Fibroblast of gingiva (primary cell): Measurements from ENCODE around the gene MBOAT2.
"Not testable (repeated sequence)": the region's sequence is repeated elsewhere in the genome, so short reads cannot be mapped to it uniquely, and the experiment has no call there.

Experiments used
- DNase-seq: peaks from one replicate; pipeline ENCODE4 v3.0.0-alpha.2; 2011; ENCODE audit warnings: low read depth

Gene MBOAT2, protein sequence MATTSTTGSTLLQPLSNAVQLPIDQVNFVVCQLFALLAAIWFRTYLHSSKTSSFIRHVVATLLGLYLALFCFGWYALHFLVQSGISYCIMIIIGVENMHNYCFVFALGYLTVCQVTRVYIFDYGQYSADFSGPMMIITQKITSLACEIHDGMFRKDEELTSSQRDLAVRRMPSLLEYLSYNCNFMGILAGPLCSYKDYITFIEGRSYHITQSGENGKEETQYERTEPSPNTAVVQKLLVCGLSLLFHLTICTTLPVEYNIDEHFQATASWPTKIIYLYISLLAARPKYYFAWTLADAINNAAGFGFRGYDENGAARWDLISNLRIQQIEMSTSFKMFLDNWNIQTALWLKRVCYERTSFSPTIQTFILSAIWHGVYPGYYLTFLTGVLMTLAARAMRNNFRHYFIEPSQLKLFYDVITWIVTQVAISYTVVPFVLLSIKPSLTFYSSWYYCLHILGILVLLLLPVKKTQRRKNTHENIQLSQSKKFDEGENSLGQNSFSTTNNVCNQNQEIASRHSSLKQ

DNA sequence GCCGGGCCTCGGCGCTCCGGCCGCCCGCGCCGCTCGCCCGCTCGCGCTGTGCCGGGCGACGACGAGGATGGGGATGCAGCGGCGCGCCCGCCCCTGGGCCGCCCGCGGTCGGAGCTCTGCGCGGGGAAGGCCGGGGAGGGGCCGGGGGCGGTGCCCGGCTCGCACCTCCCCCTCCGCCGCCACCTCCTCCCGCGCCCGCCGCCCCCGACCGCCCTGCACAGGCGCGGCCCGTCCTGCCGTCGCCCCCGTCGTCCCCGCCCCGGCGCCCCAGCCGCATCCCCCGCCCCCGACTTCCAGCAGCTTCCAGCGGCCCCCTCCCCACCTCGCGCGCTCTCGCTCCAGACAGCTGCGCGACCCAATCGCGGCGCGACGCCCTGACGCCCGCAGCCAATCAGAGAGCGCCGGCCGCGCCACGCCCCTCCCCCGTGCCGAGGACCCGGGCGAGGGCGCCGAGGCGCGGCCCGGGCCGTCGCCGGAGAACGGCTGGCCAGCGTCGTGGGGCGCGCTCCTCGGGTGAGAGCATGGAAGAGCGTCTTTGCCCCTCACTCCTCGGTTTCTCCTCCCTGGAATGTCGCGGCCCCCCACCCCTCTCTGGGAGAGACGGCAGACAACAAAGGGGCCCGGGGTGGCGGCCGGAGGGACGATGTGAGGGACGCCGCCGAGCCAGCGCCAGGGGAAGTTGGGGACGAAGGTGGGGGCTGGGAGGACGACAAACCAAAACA is at the start of gene MBOAT2:
TSS of gene MBOAT2 (minus strand) at position 69 of the 722 bp plus-strand sequence. CDS start 70 bp downstream, outside the sequence.
- peak; percentile 92 for DNase-seq

- DNase-seq, result no peak
These were observed 49.5 kb upstream of the MBOAT2 start for GRCh38 chr2:9052821-9053533.

DNA sequence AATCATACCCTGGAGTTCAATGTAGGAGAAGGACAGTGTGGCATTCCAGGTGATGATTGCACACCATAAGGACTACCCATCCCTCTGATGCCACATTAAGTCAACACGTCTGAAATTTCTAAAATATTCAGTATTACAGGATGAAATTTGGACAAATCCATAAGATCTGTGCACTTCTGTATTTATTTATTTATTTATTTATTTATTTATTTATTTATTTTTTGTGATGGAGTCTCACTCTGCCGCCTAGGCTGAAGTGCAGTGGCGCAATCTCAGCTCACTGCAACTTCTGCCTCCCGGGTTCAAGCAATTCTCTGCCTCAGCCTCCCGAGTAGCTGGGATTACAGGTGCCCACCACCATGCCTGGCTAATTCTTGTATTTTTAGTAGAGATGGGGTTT is 48.0 kb upstream of the MBOAT2 start:
- not testable (repeated sequence) for DNase-seq

DNA sequence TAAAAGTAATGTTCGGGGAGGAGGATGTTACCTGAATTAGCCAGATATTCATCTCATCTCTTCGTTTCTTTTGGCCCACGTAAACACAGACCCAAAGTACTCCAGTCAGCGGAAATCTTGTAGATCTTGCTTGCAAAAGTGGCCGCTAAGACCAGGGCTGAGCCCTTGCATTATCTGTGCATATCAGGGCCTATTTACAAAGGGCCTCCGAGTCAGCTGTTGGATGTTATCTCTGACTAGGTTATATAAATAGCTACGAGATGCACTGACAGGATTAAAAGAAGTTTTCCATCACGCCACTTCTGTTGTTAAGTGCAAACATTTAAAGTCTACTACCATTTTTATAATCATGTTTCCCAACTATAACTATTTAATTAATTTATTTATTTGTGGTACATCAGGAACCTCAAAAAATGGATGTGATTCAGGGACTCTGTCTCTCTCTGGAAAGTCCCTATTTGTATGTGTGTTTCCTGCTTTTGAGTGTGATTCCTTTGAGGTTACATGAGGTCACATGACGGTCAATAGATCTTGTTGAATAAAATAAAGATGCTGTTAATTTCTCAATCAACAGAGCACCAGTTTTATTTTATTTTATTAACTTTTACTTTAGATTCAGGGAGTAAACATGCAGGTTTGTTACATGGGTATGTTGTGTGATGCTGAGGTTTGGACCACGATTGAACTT is 46.8 kb upstream of the MBOAT2 start:
- DNase-seq, result no peak

DNA sequence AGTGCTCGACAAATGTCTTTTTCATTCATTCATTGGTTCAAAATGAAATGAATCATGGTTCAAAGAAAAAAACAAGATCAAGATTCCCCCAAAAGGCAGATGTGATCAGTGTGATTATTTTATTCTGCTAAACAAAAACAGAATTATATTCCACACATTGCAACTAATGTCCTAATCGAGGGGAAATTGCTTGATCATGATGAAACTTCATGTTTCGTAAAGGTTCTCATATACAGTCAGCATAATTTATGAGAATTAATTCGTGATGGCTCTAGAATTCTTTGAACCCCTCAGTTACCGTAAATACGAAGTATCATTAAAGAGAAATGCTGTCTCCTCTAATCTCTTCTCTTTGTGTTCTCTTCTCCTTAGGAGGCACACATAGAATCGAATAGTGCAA is 42.1 kb upstream of the MBOAT2 start:
- no peak for DNase-seq

DNA sequence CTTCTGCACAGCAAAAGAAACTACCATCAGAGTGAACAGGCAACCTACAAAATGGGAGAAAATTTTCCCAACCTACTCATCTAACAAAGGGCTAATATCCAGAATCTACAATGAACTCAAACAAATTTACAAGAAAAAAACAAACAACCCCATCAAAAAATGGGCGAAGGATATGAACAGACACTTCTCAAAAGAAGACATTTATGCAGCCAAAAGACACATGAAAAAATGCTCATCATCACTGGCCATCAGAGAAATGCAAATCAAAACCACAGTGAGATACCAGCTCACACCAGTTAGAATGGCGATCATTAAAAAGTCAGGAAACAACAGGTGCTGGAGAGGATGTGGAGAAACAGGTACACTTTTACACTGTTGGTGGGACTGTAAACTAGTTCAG is 40.0 kb upstream of the MBOAT2 start:
- not testable (repeated sequence) for DNase-seq

GRCh38 chr2:9037166-9037565 is 33.7 kb upstream of the MBOAT2 start:
- DNase-seq, result no peak

DNA sequence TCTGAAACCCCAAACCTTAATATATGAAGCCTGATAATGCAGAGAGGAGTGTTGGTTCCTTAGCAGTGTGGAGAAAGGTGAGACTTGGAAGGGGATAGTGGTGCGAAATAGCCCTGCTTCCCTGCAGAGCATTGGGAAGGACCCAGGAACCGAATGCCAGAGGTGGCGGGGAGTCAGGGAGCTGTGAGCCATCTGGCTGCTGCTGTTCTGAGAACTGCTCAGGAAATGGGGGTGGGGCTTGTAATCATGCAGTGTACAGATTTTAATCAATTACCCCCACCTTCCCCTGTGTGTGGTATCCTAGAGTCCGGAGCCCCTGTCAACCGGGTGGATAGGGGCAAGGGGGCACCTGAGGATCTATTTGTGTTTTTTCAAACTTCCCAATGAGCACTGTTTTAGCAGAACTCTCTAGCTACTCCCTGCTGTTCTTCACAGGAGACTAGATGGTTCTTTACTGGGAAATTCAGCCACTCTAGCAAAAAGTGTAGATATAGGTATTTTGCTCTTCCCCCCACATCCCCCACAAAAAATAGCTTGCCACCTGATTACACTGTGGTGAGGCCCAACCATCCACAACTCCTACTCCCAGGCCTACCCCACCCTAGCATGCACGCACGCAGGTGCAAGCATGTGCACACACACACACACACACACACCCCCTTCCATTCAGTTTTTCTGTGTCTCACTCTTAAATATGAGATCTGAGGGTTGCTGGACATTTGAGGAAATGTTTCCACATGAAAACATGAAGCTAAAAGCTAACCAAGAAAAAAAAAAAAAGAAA is 30.1 kb upstream of the MBOAT2 start:
- DNase-seq, result no peak

- DNase-seq, result no peak
These were observed 29.2 kb upstream of the MBOAT2 start for GRCh38 chr2:9032536-9033255.

GRCh38 chr2:9032121-9032520 is 28.6 kb upstream of the MBOAT2 start:
- no peak for DNase-seq

- DNase-seq, result no peak
These were observed 27.8 kb upstream of the MBOAT2 start for GRCh38 chr2:9031246-9031645.

DNA sequence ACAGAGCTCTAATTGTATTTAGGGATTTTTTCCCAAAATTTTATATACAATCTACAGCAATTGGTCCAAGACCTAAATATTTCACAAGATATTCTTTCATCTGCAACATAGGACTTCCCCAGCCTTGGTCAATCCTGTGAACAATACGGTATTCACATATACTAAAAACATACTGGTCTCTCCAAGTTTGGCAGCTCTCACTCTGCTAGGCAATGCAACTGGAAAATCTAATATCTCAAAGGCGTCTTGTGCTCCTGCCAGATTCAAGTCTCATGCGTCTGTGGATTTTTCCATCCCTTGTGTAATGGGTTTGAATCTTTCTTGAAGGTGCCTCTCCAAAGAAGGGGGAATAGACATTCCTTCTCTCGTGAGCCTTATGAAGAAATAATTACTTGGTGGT is 27.4 kb upstream of the MBOAT2 start:
- DNase-seq, result peak; percentile 78

DNA sequence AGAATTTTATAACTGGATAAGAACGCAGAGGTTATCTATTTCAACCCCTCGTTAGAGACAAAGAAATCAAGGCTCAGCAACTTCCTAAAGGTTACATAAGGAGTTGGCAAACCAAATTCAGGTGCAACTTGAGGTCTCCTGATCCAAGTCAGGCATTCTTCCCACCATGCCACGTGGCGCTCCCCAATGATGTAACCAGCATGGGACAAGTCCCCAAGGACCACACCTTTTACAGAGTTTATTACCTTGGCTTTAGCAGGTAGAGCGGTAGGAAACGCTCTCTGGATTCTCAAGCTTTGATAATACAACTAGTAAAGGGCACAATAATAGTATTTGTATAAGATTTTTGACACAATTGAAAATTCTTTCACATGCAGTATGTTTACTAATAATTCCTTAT is 26.7 kb upstream of the MBOAT2 start:
- DNase-seq, result no peak

DNA sequence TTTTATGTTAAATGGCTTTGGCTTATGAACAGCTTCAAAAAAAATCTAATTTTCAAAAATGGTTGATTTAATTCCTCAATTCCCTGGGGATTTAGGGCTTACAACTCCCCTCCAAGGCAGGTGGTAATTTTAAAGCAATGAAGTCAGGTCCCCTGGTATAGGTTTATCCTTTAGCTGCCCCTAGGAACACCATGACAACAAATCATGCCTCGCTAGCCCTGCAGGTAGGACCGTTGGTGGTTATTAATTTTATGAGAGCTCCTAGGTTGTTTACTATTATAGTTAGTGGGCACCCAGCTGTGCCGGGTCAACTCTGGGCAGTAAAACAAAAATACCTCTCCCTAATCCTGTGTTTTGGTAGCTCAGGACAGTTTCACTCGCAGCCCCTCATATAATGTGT is 26.2 kb upstream of the MBOAT2 start:
- no peak for DNase-seq

DNA sequence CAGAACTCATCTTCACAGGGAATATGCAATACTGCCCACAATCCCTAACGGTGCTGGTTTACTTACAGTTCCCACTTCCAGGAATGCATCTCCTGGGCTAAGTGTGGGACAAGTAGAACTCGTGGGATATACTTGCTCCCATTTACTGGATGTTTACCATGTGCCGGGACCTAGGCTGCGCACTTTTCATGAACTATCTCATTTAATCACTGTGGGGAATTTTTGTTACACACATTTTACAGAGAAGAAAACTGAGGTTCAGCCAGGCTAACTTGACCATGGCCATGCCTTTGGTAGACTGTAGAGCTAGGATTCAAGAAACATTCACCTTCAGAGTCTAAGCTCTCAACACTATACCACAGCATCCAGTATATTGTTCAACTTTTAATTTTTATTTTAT is 24.4 kb upstream of the MBOAT2 start:
- DNase-seq, result no peak

- DNase-seq, result no peak
These were observed 22.3 kb upstream of the MBOAT2 start for GRCh38 chr2:9025746-9026145.

DNA sequence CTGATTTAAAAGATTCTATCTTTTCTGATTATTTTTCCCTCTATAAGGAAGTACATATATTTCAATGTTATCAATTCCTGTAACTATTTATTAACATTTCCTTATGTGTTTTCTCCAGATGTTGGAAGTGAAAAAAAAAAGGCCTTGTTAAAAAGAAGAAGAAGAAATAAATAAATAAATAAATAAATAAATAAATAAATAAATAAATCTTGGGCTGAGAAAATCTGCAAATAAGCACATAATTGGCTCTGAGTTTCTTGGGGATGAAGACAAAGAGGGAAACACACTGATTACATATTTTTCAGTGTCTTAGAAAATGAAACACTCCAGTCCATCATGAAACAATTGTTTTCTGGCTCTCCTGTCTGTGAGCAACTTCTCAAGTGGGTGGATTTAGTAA is 21.1 kb upstream of the MBOAT2 start:
- DNase-seq, result no peak

GRCh38 chr2:9021563-9022211 is 18.2 kb upstream of the MBOAT2 start:
- DNase-seq, result peak; percentile 73

DNA sequence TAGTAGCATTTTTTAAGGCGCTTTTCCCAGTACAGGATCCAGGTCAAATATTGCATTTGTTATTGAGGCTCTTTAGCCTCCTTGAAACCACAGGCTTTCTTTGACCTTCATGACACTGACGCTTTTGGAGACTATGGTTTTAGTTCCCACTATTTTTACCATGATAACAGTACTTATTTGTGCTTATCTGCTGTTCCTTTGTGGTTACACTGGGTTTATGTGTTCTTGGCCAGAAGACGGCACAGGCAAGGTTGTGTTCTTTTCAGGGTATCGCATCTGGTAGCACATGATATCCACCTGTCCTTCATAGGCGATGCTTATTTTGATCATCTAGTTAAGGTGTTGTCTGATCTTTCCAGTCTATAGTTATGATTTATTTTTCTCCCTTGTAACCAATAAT is 16.8 kb upstream of the MBOAT2 start:
- no peak for DNase-seq

DNA sequence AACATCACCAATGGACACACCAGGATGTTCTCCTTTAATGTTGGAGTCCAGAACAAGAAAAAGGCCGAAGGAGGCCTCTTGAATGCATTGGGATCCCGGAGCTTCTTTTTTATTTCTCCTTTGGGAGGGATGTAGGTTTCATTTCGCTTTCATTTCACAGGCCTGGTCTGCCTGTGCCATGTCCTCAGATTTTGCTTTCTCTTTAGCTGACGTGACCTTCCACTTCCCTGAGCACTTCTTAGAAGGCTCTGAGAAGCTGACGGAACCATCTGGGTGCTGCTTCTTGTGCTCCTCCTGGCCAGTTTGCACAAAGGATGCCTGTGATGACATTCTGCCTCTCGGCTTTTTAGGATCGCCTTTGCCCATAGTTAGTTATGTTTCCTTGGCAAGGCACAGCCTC is 15.1 kb upstream of the MBOAT2 start:
- no peak for DNase-seq
